B cell (primary cell): ENCODE measurements around the gene MYL10. TPM values are rescaled to one million over a fixed set of nuclear protein-coding genes. Genes with fewer than 3 reads are reported as not detected.
A peak's percentile ranks its signal among the peaks of the same experiment; 100 is the strongest.

Experiments
- ATAC-seq: fragments of 200-7000 bp; cut with Tn5 transposase; one replicate; pipeline ENCODE4 v1.10.0; 2021; ENCODE audit warnings: low read depth, mild to moderate bottlenecking, moderate number of reproducible peaks, moderate library complexity
- CTCF ChIA-PET: fragments of 350-600 bp; sonication (Branson Sonifier 250); formaldehyde crosslinking; loops from one replicate; lab custom pipeline; 2021; ENCODE audit warnings: antibody characterized with exemption, inconsistent platforms; lab: Charles Lee
- POLR2A ChIA-PET: fragments of 350-600 bp; sonication (Branson Sonifier 250); formaldehyde crosslinking; loops from one replicate; lab custom pipeline; 2021; ENCODE audit warnings: antibody characterized with exemption; lab: Charles Lee
- DNase-seq: peaks from one replicate; pipeline ENCODE4 v3.0.0; 2013
- H2AFZ ChIP-seq: 2 replicates; pipeline ENCODE4 v1.6.1; 2012; ENCODE audit warnings: mild to moderate bottlenecking, low read depth, low read length; ENCODE audit not compliant: insufficient read depth, poor library complexity, severe bottlenecking
- H3K27ac ChIP-seq, 2 donors: 1 replicate in 1 of 2; 2 replicates in 1 of 2; pipeline ENCODE4 v1.5.1; 2012 to 2013; ENCODE audit warnings: low read length in 2 of 2, mild to moderate bottlenecking in 2 of 2, moderate library complexity in 1 of 2
- H3K27me3 ChIP-seq, 4 experiments: fragments of 200-600 bp in 1 of 4; sonication (generic) in 1 of 4; replicated peaks in 1 of 4; 1 replicate in 2 of 4; 2 replicates in 2 of 4; pipeline versions ENCODE4 v1.6.1 to v1.7.0; 2013 to 2016; ENCODE audit warnings: low read length in 3 of 4, mild to moderate bottlenecking in 2 of 4, mixed read lengths in 1 of 4, moderate library complexity in 1 of 4; ENCODE audit not compliant: insufficient read depth in 4 of 4, control insufficient read depth in 3 of 4; ENCODE audit errors: control extremely low read depth in 1 of 4
- H3K36me3 ChIP-seq, 2 experiments: replicated peaks in 1 of 2; 1 replicate in 1 of 2; 2 replicates in 1 of 2; pipeline versions ENCODE4 v1.6.1 to v1.7.1; 2013; ENCODE audit warnings: low read length in 1 of 2; ENCODE audit not compliant: insufficient read depth in 2 of 2, control insufficient read depth in 1 of 2; ENCODE audit errors: control extremely low read depth in 1 of 2, extremely low read depth in 1 of 2
- H3K4me1 ChIP-seq, 2 donors: fragments of 200-600 bp in 1 of 2; sonication (generic) in 1 of 2; 1 replicate in 1 of 2; 2 replicates in 1 of 2; pipeline versions ENCODE4 v1.5.1 to v1.6.1; 2013 to 2017; ENCODE audit warnings: low read length in 2 of 2; ENCODE audit not compliant: control insufficient read depth in 2 of 2, insufficient read depth in 2 of 2
- H3K4me2 ChIP-seq: replicated peaks from 2 replicates; pipeline ENCODE3; 2012; ENCODE audit warnings: mild to moderate bottlenecking, low read depth, low read length; ENCODE audit not compliant: poor library complexity, severe bottlenecking
- H3K4me3 ChIP-seq, 5 experiments: fragments of 200-600 bp in 1 of 5; sonication (generic) in 1 of 5; 1 replicate in 3 of 5; 2 replicates in 2 of 5; pipeline versions ENCODE4 v1.5.1 to v1.7.0; 2011 to 2016; ENCODE audit warnings: low read length in 4 of 5, mild to moderate bottlenecking in 4 of 5, low read depth in 2 of 5, control low read depth in 1 of 5, moderate library complexity in 1 of 5; ENCODE audit not compliant: insufficient read depth in 1 of 5; ENCODE audit errors: control extremely low read depth in 1 of 5, extremely low read depth in 1 of 5
- H3K79me2 ChIP-seq: fragments of 200-600 bp; sonication (generic); one replicate; pipeline ENCODE4 v1.6.0; 2016; ENCODE audit warnings: low read length; ENCODE audit not compliant: control insufficient read depth, insufficient read depth
- H3K9ac ChIP-seq: fragments of 200-600 bp; sonication (generic); 2 replicates; pipeline ENCODE4 v1.6.1; 2017; ENCODE audit warnings: mild to moderate bottlenecking, low read length, moderate library complexity
- H3K9me3 ChIP-seq, 3 donors: one replicate each; pipeline versions ENCODE4 v1.6.1 to v1.7.1; 2013; ENCODE audit warnings: low read length in 2 of 3; ENCODE audit not compliant: control insufficient read depth in 2 of 3, insufficient read depth in 1 of 3; ENCODE audit errors: control extremely low read depth in 1 of 3
- H4K20me1 ChIP-seq: 2 replicates; pipeline ENCODE4 v1.6.0; 2012; ENCODE audit warnings: mild to moderate bottlenecking, low read length; ENCODE audit not compliant: insufficient read depth, control insufficient read depth, poor library complexity, severe bottlenecking
- H3K27ac Mint-ChIP-seq: one replicate; pipeline ENCODE4 v1.8.0; 2021; ENCODE audit warnings: mixed read lengths
- H3K27me3 Mint-ChIP-seq: one replicate; pipeline ENCODE4 v1.8.0; 2021; ENCODE audit warnings: mixed read lengths
- H3K4me1 Mint-ChIP-seq: one replicate; pipeline ENCODE4 v1.8.0; 2021; ENCODE audit warnings: mixed read lengths
- H3K4me3 Mint-ChIP-seq: one replicate; pipeline ENCODE4 v1.8.0; 2021; ENCODE audit warnings: mixed read lengths
- H3K9me3 Mint-ChIP-seq: one replicate; pipeline ENCODE4 v1.8.0; 2022; ENCODE audit warnings: mixed read lengths; ENCODE audit not compliant: insufficient read depth
- EZH2 ChIP-seq: IDR thresholded peaks from 2 replicates; pipeline ENCODE4 v1.6.1; 2012; ENCODE audit warnings: borderline replicate concordance, low read depth, mild to moderate bottlenecking, moderate library complexity, low read length; ENCODE audit not compliant: insufficient read depth, poor library complexity, severe bottlenecking
- WGBS: methylation state at CpG from one replicate; pipeline ENCODE4 v1.1.5; 2013; ENCODE audit warnings: missing lambda C conversion rate; ENCODE audit not compliant: insufficient coverage; 5-methylcytosine and 5-hydroxymethylcytosine counted together
- intact Hi-C: fragments of 100-400 bp; cut with micrococcal nuclease; formaldehyde crosslinking; loops from one replicate; pipeline ENCODE4 v1.10.0; 2022
- polyA plus RNA-seq: library from polyadenylated mRNA; depleted of rRNA; stranded (reverse); fragments of >200 nt; gene quantifications from 2 replicates; pipeline ENCODE4 v1.2.3, GENCODE V29; 2012
- total RNA-seq, 2 donors: library from RNA; stranded (reverse); fragments of 120-200 nt in 1 of 2; gene quantifications; 1 replicate in 1 of 2; 2 replicates in 1 of 2; pipeline versions ENCODE4 v1.2.3 to v1.2.4, GENCODE V29; 2013 to 2022
- TF ChIP-seq, protein P1 (sequence below): fragments of 200-600 bp; IDR thresholded peaks from one replicate; pipeline ENCODE4 v1.8.0; 2022; ENCODE audit warnings: antibody characterized with exemption, mild to moderate bottlenecking

Gene MYL10
- total and polyA plus RNA-seq, 2 donors (not counting 1 experiment from before 2014, with no cell fraction given): not detected

DNA sequence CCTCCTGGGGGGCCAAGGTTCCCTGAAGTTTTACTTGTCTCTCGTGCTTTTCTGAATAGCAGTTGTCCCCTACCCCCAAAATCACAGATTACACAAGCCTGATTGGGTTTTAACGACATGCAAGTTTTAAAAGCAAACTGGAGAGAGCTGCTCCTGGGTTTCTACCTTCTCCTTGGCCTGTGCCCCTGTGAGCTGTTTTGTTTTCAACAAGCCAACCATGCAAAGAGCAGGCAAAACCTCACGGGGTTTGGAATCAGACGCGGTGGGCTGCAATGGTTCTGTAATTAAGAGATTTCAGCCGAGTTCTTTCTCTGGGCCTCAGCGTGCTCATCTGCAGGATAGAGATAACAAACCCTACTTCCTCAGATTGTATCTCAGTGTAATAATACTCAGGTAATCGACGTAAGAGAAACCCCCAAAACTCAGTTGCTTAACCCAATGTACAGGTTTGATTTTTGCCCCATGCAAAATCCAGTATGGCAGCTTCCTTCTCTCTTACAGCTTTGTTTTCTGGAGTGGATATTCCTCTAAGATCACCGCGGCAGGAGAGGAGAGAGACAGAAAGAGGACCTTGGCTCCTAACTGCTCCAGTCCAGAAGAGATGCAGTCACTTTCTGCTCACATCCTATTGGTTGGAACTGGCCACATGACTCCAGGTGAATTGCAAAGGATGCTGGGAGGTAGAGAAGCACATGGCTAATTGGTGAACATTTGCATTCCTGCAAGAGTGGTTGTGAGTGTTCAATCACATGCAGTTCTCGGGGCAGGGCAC is 42.0 kb downstream of the MYL10 start:
- H3K9me3 Mint-ChIP-seq: no peaks in the 10 kb centered on the region
- no peak overlapping the region for H3K4me3 ChIP-seq
- no peaks in the 10 kb centered on the region for H3K36me3 ChIP-seq
- no peaks in the 10 kb centered on the region for H3K4me1 Mint-ChIP-seq
- peaks cover 0 to 5% (median 0%) of the 10 kb centered on the region in 4 experiments for H3K27me3 ChIP-seq
- POLR2A ChIA-PET: no interaction called here
- no peaks in the 10 kb centered on the region for H4K20me1 ChIP-seq
- H3K27ac ChIP-seq: no peak overlapping the region
- H2AFZ ChIP-seq: peak overlapping the region; percentile 51
- peaks cover 0 to 7% (median 0%) of the 10 kb centered on the region in 3 donors for H3K9me3 ChIP-seq
- peaks cover 10% of the 10 kb centered on the region for H3K27me3 Mint-ChIP-seq
- TF ChIP-seq, protein P1, sequence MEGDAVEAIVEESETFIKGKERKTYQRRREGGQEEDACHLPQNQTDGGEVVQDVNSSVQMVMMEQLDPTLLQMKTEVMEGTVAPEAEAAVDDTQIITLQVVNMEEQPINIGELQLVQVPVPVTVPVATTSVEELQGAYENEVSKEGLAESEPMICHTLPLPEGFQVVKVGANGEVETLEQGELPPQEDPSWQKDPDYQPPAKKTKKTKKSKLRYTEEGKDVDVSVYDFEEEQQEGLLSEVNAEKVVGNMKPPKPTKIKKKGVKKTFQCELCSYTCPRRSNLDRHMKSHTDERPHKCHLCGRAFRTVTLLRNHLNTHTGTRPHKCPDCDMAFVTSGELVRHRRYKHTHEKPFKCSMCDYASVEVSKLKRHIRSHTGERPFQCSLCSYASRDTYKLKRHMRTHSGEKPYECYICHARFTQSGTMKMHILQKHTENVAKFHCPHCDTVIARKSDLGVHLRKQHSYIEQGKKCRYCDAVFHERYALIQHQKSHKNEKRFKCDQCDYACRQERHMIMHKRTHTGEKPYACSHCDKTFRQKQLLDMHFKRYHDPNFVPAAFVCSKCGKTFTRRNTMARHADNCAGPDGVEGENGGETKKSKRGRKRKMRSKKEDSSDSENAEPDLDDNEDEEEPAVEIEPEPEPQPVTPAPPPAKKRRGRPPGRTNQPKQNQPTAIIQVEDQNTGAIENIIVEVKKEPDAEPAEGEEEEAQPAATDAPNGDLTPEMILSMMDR: no peak
- no peak for TF ChIP-seq EZH2
- H3K9ac ChIP-seq: no peak overlapping the region
- no peak overlapping the region for H3K4me3 Mint-ChIP-seq
- CTCF ChIA-PET: no interaction called here
- no peaks in the 10 kb centered on the region for H3K4me1 ChIP-seq
- DNase-seq: no peak
- ATAC-seq: no peak
- no peak overlapping the region for H3K27ac Mint-ChIP-seq
- 67% methylated on average over 5 of the region's 12 CpGs for WGBS
- H3K79me2 ChIP-seq: no peaks in the 10 kb centered on the region
- H3K4me2 ChIP-seq: no peak overlapping the region
- intact Hi-C loops: no loop called here
